ENCODE results near the gene CPXM1.
A peak's percentile ranks its signal among the peaks of the same experiment; 100 is the strongest.

The CPXM1 gene

GRCh38 chr20:2759603-2760296 is 40.7 kb downstream of the CPXM1 start:
- TF ChIP-seq CTCF (IDR thresholded peaks at IDR 0.05; ENCODE audit: control extremely low read depth, extremely low read depth, low read depth, missing control alignments), result no peak
- DNase-seq (ENCODE audit: extremely low spot score), result peak; percentile 6
- CTCF ChIA-PET, result no interaction called here
- POLR2A ChIA-PET, result no interaction called here

GRCh38 chr20:2759143-2759542 is 41.3 kb downstream of the CPXM1 start:
- ChIA-PET CTCF (interaction anchor here (1.2 kb wide), 1 partner anchor 17 kb away, joined by 3 read pairs; no protein-coding TSS in a partner anchor), POLR2A (no interaction called here)
- no peak for TF ChIP-seq CTCF (IDR thresholded peaks at IDR 0.05; ENCODE audit: control extremely low read depth, extremely low read depth, low read depth, missing control alignments)
- DNase-seq (ENCODE audit: extremely low spot score), result peak; percentile 19

- CTCF ChIA-PET, result interaction anchor here (1.0 to 1.6 kb wide), 3 partner anchors 16 to 99 kb away, joined by 3 to 4 read pairs (median 3); no protein-coding TSS in a partner anchor
- no peak for TF ChIP-seq CTCF (IDR thresholded peaks at IDR 0.05; ENCODE audit: control extremely low read depth, extremely low read depth, low read depth, missing control alignments)
- POLR2A ChIA-PET, result no interaction called here
- DNase-seq (ENCODE audit: extremely low spot score), result peak; percentile 6
Observed at GRCh38 chr20:2757969-2758368, 42.5 kb downstream of the CPXM1 start.

- peak; percentile 11 for DNase-seq (ENCODE audit: extremely low spot score)
- TF ChIP-seq CTCF (IDR thresholded peaks at IDR 0.05; ENCODE audit: control extremely low read depth, extremely low read depth, low read depth, missing control alignments), result no peak
- POLR2A ChIA-PET, result no interaction called here
- CTCF ChIA-PET, result interaction anchor here (1.6 kb wide), 1 partner anchor 95 kb away, joined by 4 read pairs; no protein-coding TSS in a partner anchor
Observed at GRCh38 chr20:2757001-2757400, 43.4 kb downstream of the CPXM1 start.

GRCh38 chr20:2756056-2756611 is 44.3 kb downstream of the CPXM1 start:
- POLR2A ChIA-PET, result no interaction called here

More at GRCh38 chr20:2756056-2756611, 44.3 kb downstream of the CPXM1 start:
- CTCF ChIA-PET, result interaction anchor here (0.6 to 2.6 kb wide), 3 partner anchors 8 to 96 kb away, joined by 3 to 8 read pairs (median 4); no protein-coding TSS in a partner anchor
- peak; percentile 40 for DNase-seq (ENCODE audit: extremely low spot score)
- peak; percentile 42 for TF ChIP-seq CTCF (IDR thresholded peaks at IDR 0.05; ENCODE audit: control extremely low read depth, extremely low read depth, low read depth, missing control alignments)
